WTC11 (cell line): ENCODE data around the gene GSX2. TPM values are rescaled to one million over a fixed set of nuclear protein-coding genes. Genes with fewer than 3 reads are reported as not detected.
"Not testable (repeated sequence)": the region's sequence is repeated elsewhere in the genome, so short reads cannot be mapped to it uniquely, and the experiment has no call there.

Source experiments
- ATAC-seq: fragments of 200-7000 bp; cut with Tn5 transposase; 2 replicates; pipeline ENCODE4 v1.10.0; 2021; ENCODE audit warnings: mild to moderate bottlenecking, moderate library complexity
- Bru-seq: library from RNA; stranded (reverse); fragments of 400-500 nt; gene quantifications from one replicate; lab custom pipeline; 2021; lab: Mats Ljungman, UMichigan
- CTCF ChIA-PET: fragments of 300-600 bp; sonication (Branson Sonifier 250); formaldehyde crosslinking; loops from one replicate; lab custom pipeline; 2021; ENCODE audit warnings: antibody characterized with exemption; lab: Charles Lee
- POLR2A ChIA-PET: fragments of 350-600 bp; sonication (Branson Sonifier 250); formaldehyde crosslinking; loops from one replicate; lab custom pipeline; 2021; ENCODE audit warnings: antibody characterized with exemption; lab: Charles Lee
- DNase-seq: peaks from one replicate; pipeline ENCODE4 v3.0.0; 2021; ENCODE audit warnings: low spot score
- H3K27ac Mint-ChIP-seq: 2 replicates; pipeline ENCODE4 v1.8.0; 2021; ENCODE audit warnings: mixed read lengths
- H3K27me3 Mint-ChIP-seq: 2 replicates; pipeline ENCODE4 v1.8.0; 2021; ENCODE audit warnings: low read depth, mild to moderate bottlenecking, moderate library complexity, mixed read lengths
- H3K36me3 Mint-ChIP-seq: 2 replicates; pipeline ENCODE4 v1.8.0; 2021; ENCODE audit warnings: mixed read lengths
- H3K4me1 Mint-ChIP-seq: 2 replicates; pipeline ENCODE4 v1.8.0; 2022; ENCODE audit warnings: mixed read lengths
- H3K4me3 Mint-ChIP-seq: 2 replicates; pipeline ENCODE4 v1.8.0; 2021; ENCODE audit warnings: mild to moderate bottlenecking, moderate library complexity, mixed read lengths
- H3K9me3 Mint-ChIP-seq: 2 replicates; pipeline ENCODE4 v1.8.0; 2021; ENCODE audit warnings: mixed read lengths
- ZNF219 ChIP-seq: sonication (generic); formaldehyde crosslinking; IDR thresholded peaks from 2 replicates; pipeline ENCODE4 v1.8.0; 2023; ENCODE audit warnings: missing genetic modification reagents, mild to moderate bottlenecking, borderline replicate concordance
- ZNF232 ChIP-seq: sonication (generic); formaldehyde crosslinking; IDR thresholded peaks from 2 replicates; pipeline ENCODE4 v1.8.0; 2022; ENCODE audit warnings: mild to moderate bottlenecking, missing genetic modification reagents
- long read RNA-seq, 3 experiments: library from RNA in 1 of 3; library from capped mRNA in 1 of 3; library from polyadenylated mRNA in 1 of 3; unstranded in 2 of 3; stranded (forward) in 1 of 3; transcript quantifications; one replicate each; pipeline ENCODE4 v2.0.0, GENCODE V29; 2021
- total RNA-seq: library from RNA; stranded (reverse); gene quantifications from 3 replicates; pipeline ENCODE4 v1.2.3, GENCODE V29; 2021
- TF ChIP-seq, protein P1 (sequence below): sonication (generic); formaldehyde crosslinking; IDR thresholded peaks from 2 replicates; pipeline ENCODE4 v1.8.0; 2022; ENCODE audit warnings: mild to moderate bottlenecking, missing genetic modification reagents
- TF ChIP-seq, protein P2 (sequence below): sonication (generic); formaldehyde crosslinking; IDR thresholded peaks from 2 replicates; pipeline ENCODE4 v1.8.0; 2022; ENCODE audit warnings: missing genetic modification reagents
- TF ChIP-seq, protein P3 (sequence below): sonication (generic); formaldehyde crosslinking; IDR thresholded peaks from 2 replicates; pipeline ENCODE4 v1.8.0; 2022; ENCODE audit warnings: mild to moderate bottlenecking, missing genetic modification reagents
- TF ChIP-seq, protein P4 (sequence below): sonication (generic); formaldehyde crosslinking; IDR thresholded peaks from 2 replicates; pipeline ENCODE4 v1.8.1; 2023; ENCODE audit warnings: mild to moderate bottlenecking, missing genetic modification reagents, moderate library complexity
- TF ChIP-seq, protein P5 (sequence below): sonication (generic); formaldehyde crosslinking; IDR thresholded peaks from 2 replicates; pipeline ENCODE4 v1.8.0; 2022; ENCODE audit warnings: mild to moderate bottlenecking, missing genetic modification reagents
- TF ChIP-seq, protein P6 (sequence below): fragments of 250-450 bp; sonication (Bioruptor Pico); IDR thresholded peaks from 2 replicates; pipeline ENCODE4 v2.1.2; 2022; ENCODE audit warnings: mild to moderate bottlenecking, moderate library complexity
- TF ChIP-seq, protein P7 (sequence below): fragments of 250-450 bp; sonication (Bioruptor Pico); IDR thresholded peaks from 2 replicates; pipeline ENCODE4 v1.9.0; 2021; ENCODE audit warnings: mild to moderate bottlenecking
- TF ChIP-seq, protein P8 (sequence below): fragments of 250-450 bp; sonication (Bioruptor Pico); conservative IDR thresholded peaks from 2 replicates; pipeline ENCODE4 v1.9.0; 2021; ENCODE audit warnings: mild to moderate bottlenecking

The GSX2 gene
- total RNA-seq = not detected in 3 replicates
- Bru-seq, nascent RNA = percentile 25 among the genes with signal in this experiment
- long read RNA-seq, experiment 1 = 0 reads
- long read RNA-seq, experiment 2 = 0 reads
- long read RNA-seq, experiment 3, partial matches to known transcripts = 0 of 1 reads
- long read RNA-seq, experiment 3, other reads (novel, unspliced or antisense) = 0 of 1 reads

DNA sequence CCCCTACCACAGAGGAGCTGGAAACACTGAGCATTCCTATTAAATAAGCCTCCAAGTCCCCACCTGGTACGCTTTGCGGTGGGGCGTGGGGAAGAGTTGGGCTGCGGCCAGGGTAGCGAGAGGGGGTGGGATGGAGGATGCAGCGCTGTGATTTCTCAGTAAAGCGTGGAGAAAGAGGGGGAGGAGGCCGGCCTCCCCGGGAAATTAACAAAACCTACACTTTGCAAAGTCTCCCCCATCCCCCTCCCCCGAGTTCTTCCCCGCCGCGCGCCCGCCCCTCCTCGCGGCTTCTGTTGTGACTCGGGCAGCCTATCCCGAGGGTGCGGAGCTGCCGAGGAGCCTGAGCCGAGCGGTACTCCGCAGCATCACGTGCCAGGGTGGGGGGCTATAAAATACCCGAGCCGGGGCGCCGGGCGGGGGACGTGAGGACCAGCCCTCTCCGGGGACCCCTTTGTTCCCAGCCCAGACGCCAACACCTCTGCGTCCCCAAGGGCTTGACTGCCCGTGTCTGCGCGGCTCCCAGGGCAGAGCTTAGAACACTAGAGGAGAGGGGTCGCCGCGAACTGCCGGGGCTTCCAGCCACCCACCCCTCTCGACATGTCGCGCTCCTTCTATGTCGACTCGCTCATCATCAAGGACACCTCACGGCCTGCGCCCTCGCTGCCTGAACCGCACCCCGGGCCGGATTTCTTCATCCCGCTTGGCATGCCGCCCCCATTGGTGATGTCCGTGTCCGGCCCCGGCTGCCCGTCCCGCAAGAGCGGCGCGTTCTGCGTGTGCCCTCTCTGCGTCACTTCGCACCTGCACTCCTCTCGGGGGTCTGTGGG is at the start of gene GSX2:
TSS of gene GSX2 (plus strand) at position 416 of the 827 bp plus-strand sequence. CDS start at position 598, 182 bp downstream.
- POLR2A ChIA-PET = no interaction called here
- DNase-seq = peak; percentile 40
- Mint-ChIP-seq H3K4me1 (peaks cover 81% of the 10 kb centered on the region), H3K4me3 (peak within 1 kb of the TSS; percentile 68), H3K9me3 (no peaks in the 10 kb centered on the region)
- TF ChIP-seq ZNF232 (CRISPR knock-in tag) = no peak
- TF ChIP-seq, protein P1, sequence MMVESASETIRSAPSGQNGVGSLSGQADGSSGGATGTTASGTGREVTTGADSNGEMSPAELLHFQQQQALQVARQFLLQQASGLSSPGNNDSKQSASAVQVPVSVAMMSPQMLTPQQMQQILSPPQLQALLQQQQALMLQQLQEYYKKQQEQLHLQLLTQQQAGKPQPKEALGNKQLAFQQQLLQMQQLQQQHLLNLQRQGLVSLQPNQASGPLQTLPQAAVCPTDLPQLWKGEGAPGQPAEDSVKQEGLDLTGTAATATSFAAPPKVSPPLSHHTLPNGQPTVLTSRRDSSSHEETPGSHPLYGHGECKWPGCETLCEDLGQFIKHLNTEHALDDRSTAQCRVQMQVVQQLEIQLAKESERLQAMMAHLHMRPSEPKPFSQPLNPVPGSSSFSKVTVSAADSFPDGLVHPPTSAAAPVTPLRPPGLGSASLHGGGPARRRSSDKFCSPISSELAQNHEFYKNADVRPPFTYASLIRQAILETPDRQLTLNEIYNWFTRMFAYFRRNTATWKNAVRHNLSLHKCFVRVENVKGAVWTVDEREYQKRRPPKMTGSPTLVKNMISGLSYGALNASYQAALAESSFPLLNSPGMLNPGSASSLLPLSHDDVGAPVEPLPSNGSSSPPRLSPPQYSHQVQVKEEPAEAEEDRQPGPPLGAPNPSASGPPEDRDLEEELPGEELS = 0 out of 2 replicates have a peak, but pooled peaks have one; percentile 18
- TF ChIP-seq, protein P2, sequence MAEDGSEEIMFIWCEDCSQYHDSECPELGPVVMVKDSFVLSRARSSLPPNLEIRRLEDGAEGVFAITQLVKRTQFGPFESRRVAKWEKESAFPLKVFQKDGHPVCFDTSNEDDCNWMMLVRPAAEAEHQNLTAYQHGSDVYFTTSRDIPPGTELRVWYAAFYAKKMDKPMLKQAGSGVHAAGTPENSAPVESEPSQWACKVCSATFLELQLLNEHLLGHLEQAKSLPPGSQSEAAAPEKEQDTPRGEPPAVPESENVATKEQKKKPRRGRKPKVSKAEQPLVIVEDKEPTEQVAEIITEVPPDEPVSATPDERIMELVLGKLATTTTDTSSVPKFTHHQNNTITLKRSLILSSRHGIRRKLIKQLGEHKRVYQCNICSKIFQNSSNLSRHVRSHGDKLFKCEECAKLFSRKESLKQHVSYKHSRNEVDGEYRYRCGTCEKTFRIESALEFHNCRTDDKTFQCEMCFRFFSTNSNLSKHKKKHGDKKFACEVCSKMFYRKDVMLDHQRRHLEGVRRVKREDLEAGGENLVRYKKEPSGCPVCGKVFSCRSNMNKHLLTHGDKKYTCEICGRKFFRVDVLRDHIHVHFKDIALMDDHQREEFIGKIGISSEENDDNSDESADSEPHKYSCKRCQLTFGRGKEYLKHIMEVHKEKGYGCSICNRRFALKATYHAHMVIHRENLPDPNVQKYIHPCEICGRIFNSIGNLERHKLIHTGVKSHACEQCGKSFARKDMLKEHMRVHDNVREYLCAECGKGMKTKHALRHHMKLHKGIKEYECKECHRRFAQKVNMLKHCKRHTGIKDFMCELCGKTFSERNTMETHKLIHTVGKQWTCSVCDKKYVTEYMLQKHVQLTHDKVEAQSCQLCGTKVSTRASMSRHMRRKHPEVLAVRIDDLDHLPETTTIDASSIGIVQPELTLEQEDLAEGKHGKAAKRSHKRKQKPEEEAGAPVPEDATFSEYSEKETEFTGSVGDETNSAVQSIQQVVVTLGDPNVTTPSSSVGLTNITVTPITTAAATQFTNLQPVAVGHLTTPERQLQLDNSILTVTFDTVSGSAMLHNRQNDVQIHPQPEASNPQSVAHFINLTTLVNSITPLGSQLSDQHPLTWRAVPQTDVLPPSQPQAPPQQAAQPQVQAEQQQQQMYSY = peak; percentile 25; the same call in 1 of the 2 replicates
- TF ChIP-seq ZNF219 = no peak
- TF ChIP-seq, protein P3, sequence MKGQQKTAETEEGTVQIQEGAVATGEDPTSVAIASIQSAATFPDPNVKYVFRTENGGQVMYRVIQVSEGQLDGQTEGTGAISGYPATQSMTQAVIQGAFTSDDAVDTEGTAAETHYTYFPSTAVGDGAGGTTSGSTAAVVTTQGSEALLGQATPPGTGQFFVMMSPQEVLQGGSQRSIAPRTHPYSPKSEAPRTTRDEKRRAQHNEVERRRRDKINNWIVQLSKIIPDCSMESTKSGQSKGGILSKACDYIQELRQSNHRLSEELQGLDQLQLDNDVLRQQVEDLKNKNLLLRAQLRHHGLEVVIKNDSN (CRISPR knock-in tag) = peak; percentile 69
- TF ChIP-seq, protein P4, sequence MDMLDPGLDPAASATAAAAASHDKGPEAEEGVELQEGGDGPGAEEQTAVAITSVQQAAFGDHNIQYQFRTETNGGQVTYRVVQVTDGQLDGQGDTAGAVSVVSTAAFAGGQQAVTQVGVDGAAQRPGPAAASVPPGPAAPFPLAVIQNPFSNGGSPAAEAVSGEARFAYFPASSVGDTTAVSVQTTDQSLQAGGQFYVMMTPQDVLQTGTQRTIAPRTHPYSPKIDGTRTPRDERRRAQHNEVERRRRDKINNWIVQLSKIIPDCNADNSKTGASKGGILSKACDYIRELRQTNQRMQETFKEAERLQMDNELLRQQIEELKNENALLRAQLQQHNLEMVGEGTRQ = peak; percentile 71
- TF ChIP-seq, protein P5, sequence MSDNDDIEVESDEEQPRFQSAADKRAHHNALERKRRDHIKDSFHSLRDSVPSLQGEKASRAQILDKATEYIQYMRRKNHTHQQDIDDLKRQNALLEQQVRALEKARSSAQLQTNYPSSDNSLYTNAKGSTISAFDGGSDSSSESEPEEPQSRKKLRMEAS = 0 out of 2 replicates have a peak, but pooled peaks have one; percentile 14
- TF ChIP-seq, all 79 proteins: peak for 5
- CTCF ChIA-PET = interaction anchor here (0.8 to 2.6 kb wide), 6 partner anchors 9 to 170 kb away, joined by 3 to 20 read pairs (median 4); no protein-coding TSS in a partner anchor
- no peaks in the 10 kb centered on the region for H3K36me3 Mint-ChIP-seq
- peak; percentile 4 for ATAC-seq
- H3K27ac Mint-ChIP-seq = no peak within 1 kb of the TSS
- peaks cover 100% of the 10 kb centered on the region for H3K27me3 Mint-ChIP-seq

DNA sequence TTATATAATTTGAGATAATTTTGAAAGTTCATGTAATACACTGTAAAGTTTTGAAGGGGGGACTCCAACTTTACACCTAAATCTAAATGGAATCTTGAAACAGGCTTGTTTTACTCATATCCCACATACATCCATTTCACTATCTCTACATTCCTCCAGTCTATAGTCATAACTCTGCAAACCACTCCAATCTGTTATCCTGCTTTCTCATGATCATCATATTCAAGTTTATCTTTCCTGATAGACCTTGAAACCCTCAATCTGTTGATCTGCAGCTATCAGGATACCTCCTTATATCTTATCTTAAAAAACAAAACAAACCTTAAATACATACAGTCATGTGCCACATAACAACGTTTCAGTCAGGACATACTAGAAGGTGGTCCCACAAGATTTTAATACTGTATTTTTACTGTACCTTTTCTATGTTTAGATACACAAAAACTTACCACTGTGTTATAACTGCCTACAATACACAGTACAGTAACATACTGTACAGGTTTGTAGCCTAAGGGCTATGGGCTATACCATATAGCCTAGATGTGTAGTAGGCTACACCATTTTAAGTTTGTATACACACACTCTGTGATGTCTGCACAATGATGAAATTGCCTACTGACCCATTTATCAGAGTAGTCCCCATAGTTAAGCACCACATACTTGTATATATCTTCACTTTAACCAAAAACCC is 49.6 kb upstream of the GSX2 start:
- no peak overlapping the region for H3K27ac Mint-ChIP-seq
- TF ChIP-seq, protein P6, sequence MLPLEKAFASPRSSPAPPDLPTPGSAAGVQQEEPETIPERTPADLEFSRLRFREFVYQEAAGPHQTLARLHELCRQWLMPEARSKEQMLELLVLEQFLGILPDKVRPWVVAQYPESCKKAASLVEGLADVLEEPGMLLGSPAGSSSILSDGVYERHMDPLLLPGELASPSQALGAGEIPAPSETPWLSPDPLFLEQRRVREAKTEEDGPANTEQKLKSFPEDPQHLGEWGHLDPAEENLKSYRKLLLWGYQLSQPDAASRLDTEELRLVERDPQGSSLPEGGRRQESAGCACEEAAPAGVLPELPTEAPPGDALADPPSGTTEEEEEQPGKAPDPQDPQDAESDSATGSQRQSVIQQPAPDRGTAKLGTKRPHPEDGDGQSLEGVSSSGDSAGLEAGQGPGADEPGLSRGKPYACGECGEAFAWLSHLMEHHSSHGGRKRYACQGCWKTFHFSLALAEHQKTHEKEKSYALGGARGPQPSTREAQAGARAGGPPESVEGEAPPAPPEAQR (CRISPR knock-in tag) = no peak
- TF ChIP-seq, protein P7, sequence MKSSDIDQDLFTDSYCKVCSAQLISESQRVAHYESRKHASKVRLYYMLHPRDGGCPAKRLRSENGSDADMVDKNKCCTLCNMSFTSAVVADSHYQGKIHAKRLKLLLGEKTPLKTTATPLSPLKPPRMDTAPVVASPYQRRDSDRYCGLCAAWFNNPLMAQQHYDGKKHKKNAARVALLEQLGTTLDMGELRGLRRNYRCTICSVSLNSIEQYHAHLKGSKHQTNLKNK (CRISPR knock-in tag) = no peak
- TF ChIP-seq, protein P8, sequence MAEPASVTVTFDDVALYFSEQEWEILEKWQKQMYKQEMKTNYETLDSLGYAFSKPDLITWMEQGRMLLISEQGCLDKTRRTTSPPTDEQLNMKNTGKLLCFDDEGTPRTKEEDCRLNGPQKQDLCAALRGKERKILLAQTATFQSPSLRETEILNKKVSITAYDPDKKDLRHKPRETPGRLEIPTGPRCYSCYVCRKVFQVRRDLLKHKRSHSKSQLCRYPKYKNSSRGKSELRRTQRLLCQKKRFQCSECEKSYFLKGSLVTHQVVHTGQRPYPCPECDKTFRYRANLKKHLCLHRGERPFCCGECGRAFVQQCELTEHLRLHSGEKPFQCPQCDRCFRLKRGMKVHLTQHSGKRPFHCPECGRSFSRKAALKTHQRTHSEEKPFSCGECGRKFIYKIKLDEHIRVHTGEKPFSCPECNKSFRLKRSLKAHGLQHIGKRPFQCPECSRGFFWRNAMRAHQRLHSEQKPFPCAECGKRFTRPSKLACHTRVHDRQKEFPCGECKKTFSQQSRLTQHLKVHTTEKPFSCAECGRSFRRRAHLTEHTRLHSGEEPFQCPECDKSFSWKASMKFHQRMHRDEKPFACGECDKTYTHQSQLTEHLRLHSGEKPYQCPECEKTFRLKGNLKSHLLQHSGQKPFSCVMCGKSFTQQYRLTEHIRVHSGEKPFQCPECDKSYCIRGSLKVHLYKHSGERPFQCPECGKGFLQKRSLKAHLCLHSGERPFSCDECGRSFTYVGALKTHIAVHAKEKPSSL (CRISPR knock-in tag) = no peak
- TF ChIP-seq, protein P1 = no peak
- TF ChIP-seq, all 79 proteins: peak for 0
- Mint-ChIP-seq H3K36me3 (peaks cover 18% of the 10 kb centered on the region), H3K9me3 (no peaks in the 10 kb centered on the region), H3K27me3 (no peaks in the 10 kb centered on the region), H3K4me1 (no peaks in the 10 kb centered on the region; the same call in 1 of the 2 replicates), H3K4me3 (no peak overlapping the region)
- ChIA-PET CTCF (no interaction called here), POLR2A (no interaction called here)
- no peak for ATAC-seq
- no peak for DNase-seq

DNA sequence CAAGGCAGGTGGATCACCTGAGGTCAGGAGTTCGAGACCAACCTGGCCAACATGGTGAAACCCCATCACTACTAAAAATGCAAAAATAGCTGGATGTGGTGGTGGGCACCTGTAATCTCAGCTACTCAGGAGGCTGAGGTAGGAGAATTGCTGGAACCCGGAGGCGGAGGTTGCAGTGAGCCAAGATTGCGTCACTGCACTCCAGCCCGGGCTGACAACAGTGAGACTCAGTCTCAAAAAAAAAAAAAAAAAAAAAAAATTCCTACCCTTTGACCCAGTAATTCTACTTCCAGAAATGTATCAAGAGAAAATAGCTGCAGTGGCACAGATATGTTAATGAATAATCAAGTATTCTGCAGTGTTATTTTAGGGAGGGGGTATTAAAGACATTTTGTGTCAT is 46.6 kb upstream of the GSX2 start:
- H3K27ac Mint-ChIP-seq, H3K27me3 Mint-ChIP-seq, H3K4me3 Mint-ChIP-seq, DNase-seq, POLR2A ChIA-PET, ATAC-seq, H3K4me1 Mint-ChIP-seq, H3K36me3 Mint-ChIP-seq, H3K9me3 Mint-ChIP-seq: not testable (repeated sequence)
- CTCF ChIA-PET = interaction anchor here (0.6 kb wide), 1 partner anchor 181 kb away, joined by 4 read pairs; no protein-coding TSS in a partner anchor
